ENCODE data around the gene CCDC93.

CCDC93 gene

GRCh38 chr2:117979911-117980701, 33.8 kb downstream of the CCDC93 start:
- TF ChIP-seq, protein P1, sequence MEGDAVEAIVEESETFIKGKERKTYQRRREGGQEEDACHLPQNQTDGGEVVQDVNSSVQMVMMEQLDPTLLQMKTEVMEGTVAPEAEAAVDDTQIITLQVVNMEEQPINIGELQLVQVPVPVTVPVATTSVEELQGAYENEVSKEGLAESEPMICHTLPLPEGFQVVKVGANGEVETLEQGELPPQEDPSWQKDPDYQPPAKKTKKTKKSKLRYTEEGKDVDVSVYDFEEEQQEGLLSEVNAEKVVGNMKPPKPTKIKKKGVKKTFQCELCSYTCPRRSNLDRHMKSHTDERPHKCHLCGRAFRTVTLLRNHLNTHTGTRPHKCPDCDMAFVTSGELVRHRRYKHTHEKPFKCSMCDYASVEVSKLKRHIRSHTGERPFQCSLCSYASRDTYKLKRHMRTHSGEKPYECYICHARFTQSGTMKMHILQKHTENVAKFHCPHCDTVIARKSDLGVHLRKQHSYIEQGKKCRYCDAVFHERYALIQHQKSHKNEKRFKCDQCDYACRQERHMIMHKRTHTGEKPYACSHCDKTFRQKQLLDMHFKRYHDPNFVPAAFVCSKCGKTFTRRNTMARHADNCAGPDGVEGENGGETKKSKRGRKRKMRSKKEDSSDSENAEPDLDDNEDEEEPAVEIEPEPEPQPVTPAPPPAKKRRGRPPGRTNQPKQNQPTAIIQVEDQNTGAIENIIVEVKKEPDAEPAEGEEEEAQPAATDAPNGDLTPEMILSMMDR (IDR thresholded peaks at IDR 0.05; ENCODE audit: borderline replicate concordance, control extremely low read depth, extremely low read depth, insufficient read depth, missing control alignments) = no peak
- in situ Hi-C loops (cut with MboI; ENCODE audit: low sequenced_read_pairs, unreplicated experiment) = no loop called here
- DNase-seq (ENCODE audit: low spot score) = no peak

DNA sequence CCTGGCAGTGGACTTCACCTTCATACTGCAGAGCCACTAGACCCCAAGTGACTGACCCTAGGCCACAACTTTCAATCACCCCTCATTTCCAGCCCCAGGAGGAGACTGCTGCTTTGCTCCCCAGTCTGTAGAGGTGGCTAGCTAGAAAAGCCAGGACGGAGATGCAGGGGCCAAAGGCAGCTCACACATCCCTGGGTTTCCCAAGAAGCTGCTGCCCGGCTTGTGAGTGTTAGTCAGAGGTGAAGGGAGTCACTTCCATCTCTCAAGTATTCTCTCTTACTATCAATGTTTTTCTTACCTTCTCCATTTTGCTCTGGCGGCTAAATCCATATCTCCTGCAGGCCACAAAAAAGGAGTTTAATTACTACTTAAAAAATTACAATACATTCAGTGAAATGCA, 36.2 kb downstream of the CCDC93 start:
- no peak for DNase-seq (ENCODE audit: low spot score)
- TF ChIP-seq, protein P1 (IDR thresholded peaks at IDR 0.05; ENCODE audit: borderline replicate concordance, control extremely low read depth, extremely low read depth, insufficient read depth, missing control alignments) = no peak
- in situ Hi-C loops (cut with MboI; ENCODE audit: low sequenced_read_pairs, unreplicated experiment) = no loop called here

GRCh38 chr2:117976581-117976980, 37.3 kb downstream of the CCDC93 start:
- in situ Hi-C loops (cut with MboI; ENCODE audit: low sequenced_read_pairs, unreplicated experiment) = no loop called here
- TF ChIP-seq, protein P1 (IDR thresholded peaks at IDR 0.05; ENCODE audit: borderline replicate concordance, control extremely low read depth, extremely low read depth, insufficient read depth, missing control alignments) = no peak
- no peak for DNase-seq (ENCODE audit: low spot score)

- in situ Hi-C loops (cut with MboI; ENCODE audit: low sequenced_read_pairs, unreplicated experiment) = no loop called here
- DNase-seq (ENCODE audit: low spot score) = no peak
- TF ChIP-seq, protein P1 (IDR thresholded peaks at IDR 0.05; ENCODE audit: borderline replicate concordance, control extremely low read depth, extremely low read depth, insufficient read depth, missing control alignments) = no peak
Measured at GRCh38 chr2:117973498-117974082, 40.3 kb downstream of the CCDC93 start.

- in situ Hi-C loops (cut with MboI; ENCODE audit: low sequenced_read_pairs, unreplicated experiment) = no loop called here
- TF ChIP-seq, protein P1 (IDR thresholded peaks at IDR 0.05; ENCODE audit: borderline replicate concordance, control extremely low read depth, extremely low read depth, insufficient read depth, missing control alignments) = no peak
- DNase-seq (ENCODE audit: low spot score) = no peak
Measured at GRCh38 chr2:117972476-117973123, 41.3 kb downstream of the CCDC93 start.

DNA sequence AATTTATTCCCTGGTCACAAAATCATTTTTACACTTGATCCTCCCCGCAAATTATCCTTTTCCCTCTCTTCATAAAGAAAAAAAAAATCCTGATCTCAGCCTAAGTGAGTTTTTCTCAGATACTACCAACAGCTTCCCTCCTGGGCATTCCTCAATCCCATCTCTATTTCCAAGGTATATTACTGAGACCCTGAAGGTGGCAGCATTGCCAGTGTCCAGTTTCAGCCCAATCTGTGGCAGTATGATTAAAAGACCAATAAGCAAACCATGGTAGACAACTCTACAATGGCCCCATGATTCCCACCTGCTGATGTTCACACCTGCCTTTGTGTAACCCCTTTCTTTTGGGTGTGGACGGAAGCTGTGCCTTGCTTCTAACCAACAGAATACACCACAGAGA, 45.1 kb downstream of the CCDC93 start:
- no peak for DNase-seq (ENCODE audit: low spot score)
- in situ Hi-C loops (cut with MboI; ENCODE audit: low sequenced_read_pairs, unreplicated experiment) = no loop called here
- TF ChIP-seq, protein P1 (IDR thresholded peaks at IDR 0.05; ENCODE audit: borderline replicate concordance, control extremely low read depth, extremely low read depth, insufficient read depth, missing control alignments) = no peak
